Transverse colon (tissue), 3 donors: ENCODE results near the gene OTUB2.

ENCODE experiments used
- CTCF ChIP-seq, 5 experiments: fragments of 200-600 bp in 3 of 5; fragments of 450-650 bp in 2 of 5; sonication (generic) in 3 of 5; IDR thresholded peaks; 1 replicate in 2 of 5; 2 replicates in 3 of 5; pipeline ENCODE4 v1.5.1; 2016 to 2017; ENCODE audit warnings: antibody characterized with exemption in 5 of 5, inconsistent platforms in 3 of 5, mild to moderate bottlenecking in 2 of 5, moderate library complexity in 1 of 5
- POLR2A ChIP-seq: fragments of 450-650 bp; IDR thresholded peaks from one replicate; pipeline ENCODE4 v1.6.1; 2016; ENCODE audit warnings: antibody characterized with exemption, mild to moderate bottlenecking, moderate library complexity

DNA sequence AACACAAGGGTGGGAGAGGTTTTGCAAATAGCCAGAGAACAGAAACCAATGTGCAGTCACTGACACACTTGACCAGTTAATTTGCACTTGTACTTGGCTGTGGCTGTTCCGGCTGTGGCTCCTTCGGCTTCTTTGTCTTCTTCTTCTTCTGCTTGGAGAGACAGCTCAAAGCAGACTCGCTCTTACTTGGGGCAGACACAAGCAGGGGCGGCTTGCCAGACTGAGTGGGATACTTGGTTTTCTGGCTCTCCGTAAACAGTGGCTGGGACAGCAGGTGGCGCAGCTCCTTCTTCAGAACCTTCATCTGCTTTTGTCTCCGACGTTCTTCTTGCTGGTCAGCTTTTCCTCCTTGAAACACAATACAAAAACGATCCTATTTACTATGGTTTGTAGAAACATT is 25.0 kb downstream of the OTUB2 start:
- TF ChIP-seq CTCF (IDR thresholded peaks at IDR 0.05) = peak; percentile 33 to 50 (median 42)
- no peak for TF ChIP-seq POLR2A
